A549 (cell line): Measurements from ENCODE around the gene CMYA5. TPM values are rescaled to one million over a fixed set of nuclear protein-coding genes. Genes with fewer than 3 reads are reported as not detected.

Source experiments
- ATAC-seq, 2 experiments: fragments of 200-7000 bp in 1 of 2; fragments of >200 bp in 1 of 2; cut with Nextera tagmentation in 1 of 2; cut with Tn5 transposase in 1 of 2; 3 replicates each; pipeline versions ENCODE4 v1.8.0 to v1.9.1; 2018 to 2020; ENCODE audit warnings: mild to moderate bottlenecking in 1 of 2, moderate library complexity in 1 of 2
- CTCF ChIA-PET: fragments of 300-600 bp; sonication (Branson Sonifier 250); formaldehyde crosslinking; extraction: SDS; loops from one replicate; lab custom pipeline; 2021; ENCODE audit warnings: antibody characterized with exemption, inconsistent platforms; lab: Yijun Ruan, JAX
- POLR2A ChIA-PET: fragments of 350-600 bp; formaldehyde crosslinking; extraction: SDS; loops from one replicate; lab custom pipeline; 2021; ENCODE audit warnings: antibody characterized with exemption, inconsistent platforms; lab: Yijun Ruan, JAX
- DNase-seq, 2 experiments: peaks; one replicate each; pipeline versions ENCODE4 v3.0.0 to v3.0.0-alpha.2; 2011 to 2016; ENCODE audit warnings: low read depth in 1 of 2, low spot score in 1 of 2
- FAIRE-seq: peaks from 2 replicates; lab custom pipeline; 2011; peaks lifted over from hg19 to GRCh38; lab: Jason Lieb, UNC
- H3K27ac ChIP-seq, 2 experiments: fragments of >200 bp; sonication (Bioruptor Twin); formaldehyde crosslinking; 3 replicates each; pipeline ENCODE4 v1.5.1; 2016 to 2017
- H3K4me1 ChIP-seq: fragments of >200 bp; sonication (Bioruptor Twin); formaldehyde crosslinking; 3 replicates; pipeline ENCODE4 v1.6.1; 2016
- H3K4me2 ChIP-seq: fragments of >200 bp; sonication (Bioruptor Twin); formaldehyde crosslinking; 3 replicates; pipeline ENCODE4 v1.6.1; 2016
- H3K4me3 ChIP-seq: fragments of >200 bp; sonication (Bioruptor Twin); formaldehyde crosslinking; 3 replicates; pipeline ENCODE4 v1.5.1; 2016
- H3K9me3 ChIP-seq: fragments of >200 bp; sonication (Bioruptor Twin); formaldehyde crosslinking; 3 replicates; pipeline ENCODE4 v1.6.1; 2016
- ATOH8 ChIP-seq: fragments of 250-450 bp; sonication (Bioruptor Pico); IDR thresholded peaks from 2 replicates; pipeline ENCODE4 v1.5.0; 2020; ENCODE audit warnings: low read depth, mild to moderate bottlenecking, moderate library complexity
- BCL3 ChIP-seq: fragments of >200 bp; sonication (Bioruptor Twin); formaldehyde crosslinking; IDR thresholded peaks from 3 replicates; pipeline ENCODE4 v1.6.1; 2016
- BHLHE40 ChIP-seq: IDR thresholded peaks from 2 replicates; pipeline ENCODE4 v1.6.1; 2012; ENCODE audit warnings: low read depth, low read length, inconsistent platforms
- ELK1 ChIP-seq: fragments of 150-350 bp; IDR thresholded peaks from 2 replicates; pipeline ENCODE4 v1.6.1; 2014; ENCODE audit warnings: low read depth, mild to moderate bottlenecking, low read length
- ESRRA ChIP-seq: fragments of 150-350 bp; IDR thresholded peaks from 2 replicates; pipeline ENCODE4 v1.6.1; 2014; ENCODE audit warnings: mild to moderate bottlenecking, low read length, borderline replicate concordance
- FOXS1 ChIP-seq: fragments of 250-450 bp; sonication (Bioruptor Pico); IDR thresholded peaks from 2 replicates; pipeline ENCODE4 v1.5.0; 2020; ENCODE audit warnings: mild to moderate bottlenecking, moderate library complexity
- GATA3 ChIP-seq: IDR thresholded peaks from 2 replicates; pipeline ENCODE4 v1.6.1; 2012; ENCODE audit warnings: borderline replicate concordance
- HDAC2 ChIP-seq: fragments of 200-600 bp; sonication (generic); IDR thresholded peaks from 2 replicates; pipeline ENCODE4 v1.6.1; 2016
- HES2 ChIP-seq: fragments of >200 bp; sonication (Bioruptor Twin); formaldehyde crosslinking; IDR thresholded peaks from 2 replicates; pipeline ENCODE4 v1.6.1; 2016
- HMGXB4 ChIP-seq: fragments of 250-450 bp; sonication (Bioruptor Pico); IDR thresholded peaks from 2 replicates; pipeline ENCODE4 v1.5.0; 2021; ENCODE audit warnings: mild to moderate bottlenecking, moderate library complexity, borderline replicate concordance
- HOXB5 ChIP-seq: fragments of 250-450 bp; sonication (Bioruptor Pico); IDR thresholded peaks from 2 replicates; pipeline ENCODE4 v1.5.0; 2020; ENCODE audit warnings: mild to moderate bottlenecking, moderate library complexity
- KDM5A ChIP-seq: fragments of 200-600 bp; sonication (generic); IDR thresholded peaks from 2 replicates; pipeline ENCODE4 v1.6.1; 2016; ENCODE audit warnings: antibody characterized with exemption, mild to moderate bottlenecking
- MAFK ChIP-seq: fragments of 450-650 bp; IDR thresholded peaks from 2 replicates; pipeline ENCODE4 v1.6.1; 2014; ENCODE audit not compliant: partially characterized antibody
- NR3C1 ChIP-seq: fragments of >200 bp; sonication (Bioruptor Twin); formaldehyde crosslinking; IDR thresholded peaks from 3 replicates; pipeline ENCODE4 v1.6.1; 2017
- POLR2A ChIP-seq: IDR thresholded peaks from 2 replicates; pipeline ENCODE4 v1.6.1; 2012; ENCODE audit warnings: mild to moderate bottlenecking, low read length
- POLR2AphosphoS2 ChIP-seq: conservative IDR thresholded peaks from 2 replicates; pipeline ENCODE4 v1.6.1; 2012; ENCODE audit warnings: low read length, improper control_type of control experiment, inconsistent platforms
- REST ChIP-seq: fragments of 200-600 bp; sonication (generic); IDR thresholded peaks from 2 replicates; pipeline ENCODE4 v1.6.1; 2016; ENCODE audit warnings: antibody characterized with exemption, mild to moderate bottlenecking, moderate library complexity
- SREBF2 ChIP-seq: fragments of 450-650 bp; IDR thresholded peaks from 2 replicates; pipeline ENCODE4 v1.6.1; 2014; ENCODE audit warnings: mild to moderate bottlenecking, moderate library complexity
- USF2 ChIP-seq: fragments of 450-650 bp; IDR thresholded peaks from 2 replicates; pipeline ENCODE4 v1.6.1; 2014; ENCODE audit warnings: antibody characterized with exemption
- ZFP36 ChIP-seq: fragments of 450-650 bp; IDR thresholded peaks from 2 replicates; pipeline ENCODE4 v1.6.1; 2014; ENCODE audit warnings: borderline replicate concordance; ENCODE audit not compliant: partially characterized antibody
- ZSCAN20 ChIP-seq: fragments of 250-450 bp; sonication (Bioruptor Pico); IDR thresholded peaks from 2 replicates; pipeline ENCODE4 v1.8.0; 2022; ENCODE audit warnings: mild to moderate bottlenecking, moderate library complexity
- WGBS: methylation state at CpG from one replicate; pipeline ENCODE4 v1.1.6; 2017; ENCODE audit errors: missing lambda C conversion rate; 5-methylcytosine and 5-hydroxymethylcytosine counted together
- polyA plus RNA-seq, 4 experiments: library from polyadenylated mRNA; depleted of rRNA in 3 of 4; stranded (reverse); fragments of >200 nt; fragmentation: RNase III in 1 of 4; extraction: RNeasy Plus Mini Kit Qiagen cat#74134 plus additional on column Dnase treatment in 1 of 4; gene quantifications; 2 replicates in 3 of 4; 3 replicates in 1 of 4; pipeline ENCODE4 v1.2.3, GENCODE V29; 2011 to 2017

The CMYA5 gene
- polyA plus RNA-seq, 2 of the 4 experiments (the other 2 are of a cell fraction), result 0.10 to 0.61 TPM

GRCh38 chr5:79785983-79786382 lies 96.3 kb downstream of the CMYA5 start:
- FAIRE-seq, result no peak
- 39% methylated on average over 4 of the region's 4 CpGs for WGBS
- H3K4me3 ChIP-seq, result no peak overlapping the region
- no peaks in the 10 kb centered on the region for H3K4me1 ChIP-seq
- no peak for ATAC-seq
- no peaks in the 10 kb centered on the region for H3K9me3 ChIP-seq
- CTCF ChIA-PET, result no interaction called here
- TF ChIP-seq USF2 (no peak), MAFK (no peak), ATOH8 (CRISPR knock-in tag) (no peak), HOXB5 (no peak), ELK1 (no peak), ZSCAN20 (CRISPR knock-in tag) (no peak), BCL3 (no peak), HDAC2 (no peak), GATA3 (no peak), FOXS1 (CRISPR knock-in tag) (no peak), HES2 (no peak), NR3C1 (no peak), BHLHE40 (no peak), POLR2AphosphoS2 (no peak), ZFP36 (no peak)
- TF ChIP-seq, all 56 proteins: peak for 0
- Histone ChIP-seq H3K4me2 (no peak overlapping the region), H3K27ac (no peak overlapping the region)
- POLR2A ChIA-PET, result no interaction called here
- DNase-seq, result no peak

GRCh38 chr5:79787448-79787847 lies 97.8 kb downstream of the CMYA5 start:
- ATAC-seq (no peak), DNase-seq (no peak)
- no peak overlapping the region for H3K4me2 ChIP-seq
- H3K9me3 ChIP-seq, result no peaks in the 10 kb centered on the region
- CTCF ChIA-PET, result no interaction called here
- TF ChIP-seq KDM5A, result no peak
- no peak for TF ChIP-seq HMGXB4 (CRISPR knock-in tag)
- TF ChIP-seq, all 56 proteins: peak for 0
- 0% methylated on average over 1 of the region's 1 CpG for WGBS
- POLR2A ChIA-PET, result no interaction called here
- H3K4me3 ChIP-seq, result no peak overlapping the region
- no peak overlapping the region for H3K27ac ChIP-seq
- H3K4me1 ChIP-seq, result no peaks in the 10 kb centered on the region
- FAIRE-seq, result no peak

- CTCF ChIA-PET, result no interaction called here
- DNase-seq (no peak), ATAC-seq (no peak), FAIRE-seq (no peak)
- Histone ChIP-seq H3K4me1 (no peaks in the 10 kb centered on the region), H3K9me3 (no peaks in the 10 kb centered on the region), H3K27ac (no peak overlapping the region), H3K4me2 (no peak overlapping the region), H3K4me3 (no peak overlapping the region)
- POLR2A ChIA-PET, result interaction anchor here (0.7 kb wide), 1 partner anchor 555 kb away, joined by 3 read pairs; no protein-coding TSS in a partner anchor
- 58% methylated on average over 3 of the region's 3 CpGs for WGBS
- TF ChIP-seq POLR2A (no peak), SREBF2 (no peak), NR3C1 (no peak), HMGXB4 (CRISPR knock-in tag) (no peak), REST (no peak), BCL3 (no peak), ESRRA (no peak)
Measured at GRCh38 chr5:79791843-79792242, 102.2 kb downstream of the CMYA5 start.
